ENCODE results near the gene HELZ. TPM values are rescaled to one million over a fixed set of nuclear protein-coding genes. Genes with fewer than 3 reads are reported as not detected.
A peak's percentile ranks its signal among the peaks of the same experiment; 100 is the strongest.
"Not testable (repeated sequence)": the region's sequence is repeated elsewhere in the genome, so short reads cannot be mapped to it uniquely, and the experiment has no call there.

Gene HELZ
- total RNA-seq, 1 donor = 46.5 TPM

DNA sequence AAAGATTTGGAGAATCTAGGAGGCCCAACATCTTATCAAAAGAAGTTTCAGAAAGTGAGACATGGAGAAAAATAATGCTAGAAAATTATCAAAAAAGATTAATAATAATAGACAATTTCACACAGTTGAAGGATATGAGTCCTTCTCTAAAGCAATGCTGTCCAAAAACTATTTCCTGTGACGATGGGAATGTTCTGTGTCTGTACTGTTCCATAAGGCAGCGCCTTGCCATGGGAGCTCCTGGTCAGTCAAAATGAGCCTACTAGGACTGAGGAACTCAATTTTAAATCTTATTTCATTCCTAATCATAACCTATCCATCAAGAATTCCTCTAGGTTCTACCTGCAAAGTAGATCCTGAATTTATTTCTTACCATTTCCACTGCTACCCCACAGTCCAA, 151.6 kb downstream of the HELZ start:
- DNase-seq (ENCODE audit: low read depth) = no peak
- H3K4me3 ChIP-seq (ENCODE audit: low read depth, low read length) = no peak overlapping the region
- TF ChIP-seq, protein P1, sequence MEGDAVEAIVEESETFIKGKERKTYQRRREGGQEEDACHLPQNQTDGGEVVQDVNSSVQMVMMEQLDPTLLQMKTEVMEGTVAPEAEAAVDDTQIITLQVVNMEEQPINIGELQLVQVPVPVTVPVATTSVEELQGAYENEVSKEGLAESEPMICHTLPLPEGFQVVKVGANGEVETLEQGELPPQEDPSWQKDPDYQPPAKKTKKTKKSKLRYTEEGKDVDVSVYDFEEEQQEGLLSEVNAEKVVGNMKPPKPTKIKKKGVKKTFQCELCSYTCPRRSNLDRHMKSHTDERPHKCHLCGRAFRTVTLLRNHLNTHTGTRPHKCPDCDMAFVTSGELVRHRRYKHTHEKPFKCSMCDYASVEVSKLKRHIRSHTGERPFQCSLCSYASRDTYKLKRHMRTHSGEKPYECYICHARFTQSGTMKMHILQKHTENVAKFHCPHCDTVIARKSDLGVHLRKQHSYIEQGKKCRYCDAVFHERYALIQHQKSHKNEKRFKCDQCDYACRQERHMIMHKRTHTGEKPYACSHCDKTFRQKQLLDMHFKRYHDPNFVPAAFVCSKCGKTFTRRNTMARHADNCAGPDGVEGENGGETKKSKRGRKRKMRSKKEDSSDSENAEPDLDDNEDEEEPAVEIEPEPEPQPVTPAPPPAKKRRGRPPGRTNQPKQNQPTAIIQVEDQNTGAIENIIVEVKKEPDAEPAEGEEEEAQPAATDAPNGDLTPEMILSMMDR (IDR thresholded peaks at IDR 0.05; ENCODE audit: insufficient read depth, low read length) = no peak

DNA sequence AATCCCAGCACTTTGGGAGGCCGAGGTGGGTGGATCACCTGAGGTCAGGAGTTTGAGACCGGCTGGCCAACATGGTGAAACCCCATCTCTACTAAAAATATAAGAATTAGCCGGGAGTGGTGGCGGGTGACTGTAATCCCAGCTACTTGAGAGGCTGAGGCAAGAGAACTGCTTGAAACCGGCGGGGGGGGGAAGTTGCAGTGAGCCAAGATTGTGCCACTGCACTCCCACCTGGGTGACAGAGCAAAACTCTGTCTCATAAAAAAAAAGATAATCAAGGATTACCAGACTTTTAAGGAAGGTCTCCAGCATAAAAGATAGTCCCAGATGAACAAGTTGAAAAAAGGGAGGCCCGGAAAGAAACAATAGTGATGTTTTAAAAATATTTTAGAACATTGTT, 152.3 kb downstream of the HELZ start:
- not testable (repeated sequence) for H3K4me3 ChIP-seq (ENCODE audit: low read depth, low read length); DNase-seq (ENCODE audit: low read depth)

DNA sequence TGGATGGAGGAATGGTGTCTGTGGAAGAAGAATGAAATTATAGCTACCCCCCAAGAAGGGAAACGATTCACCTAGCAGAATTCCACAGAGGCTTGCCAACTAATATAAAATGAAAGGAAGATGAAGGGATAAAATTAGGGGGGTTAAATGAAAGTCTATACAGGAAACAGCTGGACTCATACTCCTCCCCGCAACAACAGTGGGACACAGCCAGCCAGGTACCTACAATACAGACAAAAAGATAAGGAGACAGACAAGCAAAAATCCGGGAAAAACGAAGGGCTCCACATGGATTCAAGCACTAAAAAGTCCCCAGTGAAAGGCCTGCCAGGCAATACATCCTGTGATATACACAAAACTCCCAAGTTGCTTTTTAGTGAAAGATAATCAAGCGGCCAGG, 152.7 kb downstream of the HELZ start:
- no peak overlapping the region for H3K4me3 ChIP-seq (ENCODE audit: low read depth, low read length)
- TF ChIP-seq, protein P1 (IDR thresholded peaks at IDR 0.05; ENCODE audit: insufficient read depth, low read length) = no peak
- DNase-seq (ENCODE audit: low read depth) = no peak

DNA sequence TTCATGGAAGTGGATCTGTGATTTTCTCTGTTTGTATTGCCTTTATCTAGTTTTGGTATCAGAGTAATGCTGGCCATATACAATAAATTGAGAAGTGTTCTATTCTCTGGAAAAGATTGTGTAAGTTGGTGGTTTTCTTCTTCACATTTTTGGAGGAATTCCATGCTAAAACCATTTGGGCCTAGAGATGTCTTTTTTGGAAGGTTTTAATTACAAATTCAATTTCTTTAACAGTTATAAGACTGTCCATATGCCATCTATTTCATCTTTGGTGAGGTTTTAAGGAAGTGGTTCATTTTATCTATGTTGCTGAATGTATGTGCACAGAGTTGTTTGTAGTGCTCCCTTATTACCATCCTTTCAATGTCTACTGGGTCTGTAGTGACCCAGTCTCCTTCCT, 154.7 kb downstream of the HELZ start:
- no peak overlapping the region for H3K4me3 ChIP-seq (ENCODE audit: low read depth, low read length)
- DNase-seq (ENCODE audit: low read depth) = no peak
- TF ChIP-seq, protein P1 (IDR thresholded peaks at IDR 0.05; ENCODE audit: insufficient read depth, low read length) = no peak

DNA sequence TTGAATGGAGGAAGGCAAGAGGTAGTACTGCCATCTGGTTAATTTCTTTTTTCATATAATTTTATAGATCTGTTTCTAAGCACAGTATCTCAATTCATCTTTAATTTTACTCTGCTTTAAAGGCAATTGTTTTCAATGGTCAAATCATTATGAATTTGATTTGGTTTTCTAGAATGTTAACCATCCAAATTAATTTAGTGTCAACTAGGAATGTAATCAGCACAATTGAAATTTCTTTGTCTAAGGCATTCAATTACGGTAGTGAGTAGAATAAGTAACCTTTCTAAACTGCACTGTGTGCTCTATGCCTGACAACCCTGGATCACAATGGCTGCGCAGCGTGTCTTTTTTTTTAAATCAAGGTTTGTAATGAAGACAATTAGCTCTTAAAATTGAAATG, 156.4 kb downstream of the HELZ start:
- DNase-seq (ENCODE audit: low read depth) = no peak
- H3K4me3 ChIP-seq (ENCODE audit: low read depth, low read length) = no peak overlapping the region
- TF ChIP-seq, protein P1 (IDR thresholded peaks at IDR 0.05; ENCODE audit: insufficient read depth, low read length) = no peak

DNA sequence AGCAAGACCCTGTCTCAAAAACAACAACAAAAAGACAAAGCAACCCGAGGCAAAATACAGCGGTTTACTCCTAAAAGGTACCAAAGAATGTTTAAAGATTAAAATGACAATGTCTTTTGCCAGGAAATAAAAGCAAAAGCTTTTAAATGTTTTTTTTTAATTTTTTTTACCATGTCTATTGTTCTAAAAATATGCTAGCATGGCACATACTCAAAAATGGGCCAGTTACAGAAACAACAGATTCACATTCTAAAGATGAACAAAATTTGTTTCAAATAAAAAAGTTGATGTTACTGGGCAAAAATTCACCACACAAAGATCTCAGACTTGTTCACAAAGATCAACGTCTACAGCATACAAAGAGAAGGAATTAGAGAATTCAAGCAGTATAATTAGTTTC, 159.6 kb downstream of the HELZ start:
- no peak overlapping the region for H3K4me3 ChIP-seq (ENCODE audit: low read depth, low read length)
- TF ChIP-seq, protein P1 (IDR thresholded peaks at IDR 0.05; ENCODE audit: insufficient read depth, low read length) = no peak
- DNase-seq (ENCODE audit: low read depth) = peak; percentile 60

DNA sequence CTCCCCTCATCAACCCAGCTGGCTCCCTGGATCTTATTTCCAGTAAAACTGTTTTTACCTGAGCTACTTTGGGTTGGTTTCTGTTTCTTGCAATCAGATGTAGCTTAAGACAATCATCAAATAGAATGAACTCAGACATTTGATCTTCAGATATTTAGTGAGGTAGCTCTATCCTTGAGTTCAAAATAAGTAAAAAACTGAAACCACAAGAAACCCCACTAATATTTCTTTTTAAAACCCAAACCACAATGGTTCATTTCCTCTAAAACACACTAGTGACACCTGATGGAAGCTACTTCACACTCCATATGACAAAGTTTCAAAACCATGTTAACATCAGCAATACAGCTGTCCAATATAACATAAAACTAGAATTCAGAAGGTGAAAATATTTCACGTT, 162.9 kb downstream of the HELZ start:
- TF ChIP-seq, protein P1 (IDR thresholded peaks at IDR 0.05; ENCODE audit: insufficient read depth, low read length) = no peak
- H3K4me3 ChIP-seq (ENCODE audit: low read depth, low read length) = no peak overlapping the region
- no peak for DNase-seq (ENCODE audit: low read depth)
